Measurements from ENCODE around the gene HOXC10. TPM values are rescaled to one million over a fixed set of nuclear protein-coding genes. Genes with fewer than 3 reads are reported as not detected.
A peak's percentile ranks its signal among the peaks of the same experiment; 100 is the strongest.

HOXC10 gene
- total and polyA plus RNA-seq, 3 donors from 2014 or later, result 1.4 to 4.3 (median 2.6) TPM

DNA sequence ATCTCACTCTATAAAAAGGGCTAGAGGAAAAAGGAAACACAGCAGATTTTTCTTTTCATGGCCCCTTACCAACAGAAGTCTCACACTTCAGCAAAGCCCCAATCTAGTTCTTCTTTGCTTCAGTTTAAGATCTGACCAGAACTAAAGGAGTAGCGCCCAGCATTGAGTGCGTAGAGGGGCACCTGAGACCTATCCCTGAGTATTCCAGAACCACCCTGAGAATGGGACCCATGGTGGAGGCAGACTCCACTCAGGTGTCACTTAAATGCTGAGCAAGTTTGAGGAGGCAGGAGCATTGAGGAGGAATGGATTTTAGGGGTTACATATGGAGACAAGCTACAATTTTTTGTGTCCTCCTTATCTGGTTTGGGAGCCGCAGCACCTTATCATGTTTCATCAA is 13.8 kb upstream of the HOXC10 start:
- Histone ChIP-seq H3K36me3 (ENCODE audit: low read depth, missing control alignments) (no peaks in the 10 kb centered on the region), H3K27me3 (peaks cover 6% of the 10 kb centered on the region), H3K9me3 (no peaks in the 10 kb centered on the region), H3K4me1 (peaks cover 12% of the 10 kb centered on the region), H3K4me3 (no peak overlapping the region), H3K27ac (no peak overlapping the region)
- intact Hi-C loops (cut with DNase I; ENCODE audit: low total_unique reads), result no loop called here
- TF ChIP-seq POLR2A (IDR thresholded peaks at IDR 0.05), result no peak
- TF ChIP-seq, protein P1, sequence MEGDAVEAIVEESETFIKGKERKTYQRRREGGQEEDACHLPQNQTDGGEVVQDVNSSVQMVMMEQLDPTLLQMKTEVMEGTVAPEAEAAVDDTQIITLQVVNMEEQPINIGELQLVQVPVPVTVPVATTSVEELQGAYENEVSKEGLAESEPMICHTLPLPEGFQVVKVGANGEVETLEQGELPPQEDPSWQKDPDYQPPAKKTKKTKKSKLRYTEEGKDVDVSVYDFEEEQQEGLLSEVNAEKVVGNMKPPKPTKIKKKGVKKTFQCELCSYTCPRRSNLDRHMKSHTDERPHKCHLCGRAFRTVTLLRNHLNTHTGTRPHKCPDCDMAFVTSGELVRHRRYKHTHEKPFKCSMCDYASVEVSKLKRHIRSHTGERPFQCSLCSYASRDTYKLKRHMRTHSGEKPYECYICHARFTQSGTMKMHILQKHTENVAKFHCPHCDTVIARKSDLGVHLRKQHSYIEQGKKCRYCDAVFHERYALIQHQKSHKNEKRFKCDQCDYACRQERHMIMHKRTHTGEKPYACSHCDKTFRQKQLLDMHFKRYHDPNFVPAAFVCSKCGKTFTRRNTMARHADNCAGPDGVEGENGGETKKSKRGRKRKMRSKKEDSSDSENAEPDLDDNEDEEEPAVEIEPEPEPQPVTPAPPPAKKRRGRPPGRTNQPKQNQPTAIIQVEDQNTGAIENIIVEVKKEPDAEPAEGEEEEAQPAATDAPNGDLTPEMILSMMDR (IDR thresholded peaks at IDR 0.05), result no peak
- no peak for DNase-seq
- WGBS, 2 donors, result 75 to 86% methylated on average over 3 of the region's 3 CpGs

- Histone ChIP-seq H3K4me1 (peaks cover 12% of the 10 kb centered on the region), H3K4me3 (no peak overlapping the region), H3K9me3 (no peaks in the 10 kb centered on the region), H3K36me3 (ENCODE audit: low read depth, missing control alignments) (no peaks in the 10 kb centered on the region), H3K27ac (no peak overlapping the region), H3K27me3 (peaks cover 10% of the 10 kb centered on the region)
- intact Hi-C loops (cut with DNase I; ENCODE audit: low total_unique reads), result no loop called here
- DNase-seq, result no peak
- WGBS, 2 donors, result 63 to 65% methylated on average over 1 to 2 of the region's 2 CpGs
- TF ChIP-seq, protein P1 (IDR thresholded peaks at IDR 0.05), result no peak
- TF ChIP-seq POLR2A (IDR thresholded peaks at IDR 0.05), result no peak
These were observed 13.3 kb upstream of the HOXC10 start for GRCh38 chr12:53971686-53972085.

- Histone ChIP-seq H3K4me3 (no peak overlapping the region), H3K9me3 (no peaks in the 10 kb centered on the region), H3K4me1 (peaks cover 12% of the 10 kb centered on the region), H3K27ac (no peak overlapping the region), H3K27me3 (peaks cover 10% of the 10 kb centered on the region), H3K36me3 (ENCODE audit: low read depth, missing control alignments) (no peaks in the 10 kb centered on the region)
- TF ChIP-seq, protein P1 (IDR thresholded peaks at IDR 0.05), result no peak
- no peak for TF ChIP-seq POLR2A (IDR thresholded peaks at IDR 0.05)
- DNase-seq, result no peak
- intact Hi-C loops (cut with DNase I; ENCODE audit: low total_unique reads), result no loop called here
- 37 to 53% methylated on average over 9 of the region's 9 CpGs for WGBS, 2 donors
These were observed 12.7 kb upstream of the HOXC10 start for GRCh38 chr12:53972152-53972702.

DNA sequence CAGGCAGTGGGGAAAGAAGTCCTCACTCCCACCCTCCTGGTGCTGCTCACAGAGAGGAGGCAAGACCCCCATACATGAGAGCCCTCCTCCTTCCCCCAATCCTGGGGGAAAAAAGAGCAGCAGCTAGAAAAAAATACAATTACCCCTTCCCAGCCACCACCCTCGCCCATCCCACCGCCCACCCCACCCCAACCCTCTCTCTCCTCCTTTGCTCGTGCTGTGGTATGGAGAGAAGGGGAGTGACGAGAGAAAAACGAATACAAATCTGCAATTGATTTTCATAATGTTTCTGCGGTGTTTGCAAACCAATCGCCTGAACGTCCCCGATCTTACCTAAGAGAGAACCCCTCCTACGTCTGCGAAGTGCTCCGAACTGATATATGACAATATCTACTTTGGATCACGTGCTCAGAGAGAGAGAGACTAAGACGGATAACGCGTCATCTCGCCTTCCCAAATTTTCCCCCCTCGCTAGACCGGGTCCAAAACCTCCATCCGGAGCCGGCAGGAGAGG is 12.2 kb upstream of the HOXC10 start, which contains the start of gene HOXC11:
HOXC11 (plus strand) TSS at position 405 of the 514 bp plus-strand sequence. CDS start 116 bp downstream, outside the sequence.
- TF ChIP-seq, protein P1 (IDR thresholded peaks at IDR 0.05), result no peak
- TF ChIP-seq POLR2A (IDR thresholded peaks at IDR 0.05), result no peak

More for the DNA sequence above, 12.2 kb upstream of the HOXC10 start, which contains the start of gene HOXC11:
- H3K36me3 ChIP-seq (ENCODE audit: low read depth, missing control alignments), result no peaks in the 10 kb centered on the region
- peak within 1 kb of the TSS; percentile 2 to 41 for H3K4me3 ChIP-seq
- H3K27me3 ChIP-seq, result peaks cover 10% of the 10 kb centered on the region
- H3K4me1 ChIP-seq, result peaks cover 12% of the 10 kb centered on the region
- H3K27ac ChIP-seq, result no peak within 1 kb of the TSS
- 11% methylated on average over 20 to 21 of the region's 21 CpGs for WGBS, 2 donors
- intact Hi-C loops (cut with DNase I; ENCODE audit: low total_unique reads), result no loop called here
- no peaks in the 10 kb centered on the region for H3K9me3 ChIP-seq
- DNase-seq, result no peak
